ENCODE results near the gene BIRC7.

Gene BIRC7

GRCh38 chr20:63226042-63226943 is 9.4 kb upstream of the BIRC7 start:
- DNase-seq (ENCODE audit: low read depth) = no peak
- H3K4me3 ChIP-seq (ENCODE audit: low read depth, low read length) = no peak overlapping the region
- no peak for TF ChIP-seq CTCF (conservative IDR thresholded peaks at IDR 0.05; ENCODE audit: low read depth, low read length)

- no peak overlapping the region for H3K4me3 ChIP-seq (ENCODE audit: low read depth, low read length)
- TF ChIP-seq CTCF (conservative IDR thresholded peaks at IDR 0.05; ENCODE audit: low read depth, low read length) = no peak
- DNase-seq (ENCODE audit: low read depth) = no peak
These were observed 8.4 kb upstream of the BIRC7 start for GRCh38 chr20:63227260-63227659.

GRCh38 chr20:63228806-63229205 is 6.9 kb upstream of the BIRC7 start:
- no peak for DNase-seq (ENCODE audit: low read depth)
- H3K4me3 ChIP-seq (ENCODE audit: low read depth, low read length) = no peak overlapping the region
- no peak for TF ChIP-seq CTCF (conservative IDR thresholded peaks at IDR 0.05; ENCODE audit: low read depth, low read length)

- peak; percentile 81 for TF ChIP-seq CTCF (conservative IDR thresholded peaks at IDR 0.05; ENCODE audit: low read depth, low read length)
- DNase-seq (ENCODE audit: low read depth) = peak; percentile 81
- H3K4me3 ChIP-seq (ENCODE audit: low read depth, low read length) = no peak overlapping the region
These were observed 4.9 kb upstream of the BIRC7 start for GRCh38 chr20:63230800-63231268.

- TF ChIP-seq CTCF (conservative IDR thresholded peaks at IDR 0.05; ENCODE audit: low read depth, low read length) = no peak
- no peak overlapping the region for H3K4me3 ChIP-seq (ENCODE audit: low read depth, low read length)
- peak; percentile 80 for DNase-seq (ENCODE audit: low read depth)
These were observed 3.3 kb upstream of the BIRC7 start for GRCh38 chr20:63232235-63233060.

- no peak for TF ChIP-seq CTCF (conservative IDR thresholded peaks at IDR 0.05; ENCODE audit: low read depth, low read length)
- DNase-seq (ENCODE audit: low read depth) = no peak
- H3K4me3 ChIP-seq (ENCODE audit: low read depth, low read length) = no peak overlapping the region
These were observed 2.7 kb upstream of the BIRC7 start for GRCh38 chr20:63233061-63233344.

Data from choroid plexus epithelial cell (primary cell).